HepG2 (cell line): ENCODE results near the gene WDR6. TPM values are rescaled to one million over a fixed set of nuclear protein-coding genes. Genes with fewer than 3 reads are reported as not detected.

Experiments used
- ARNT2 ChIP-seq: sonication (generic); formaldehyde crosslinking; IDR thresholded peaks from 2 replicates; pipeline ENCODE4 v1.8.0; 2022; ENCODE audit warnings: mild to moderate bottlenecking, low read depth, missing genetic modification reagents, moderate library complexity
- KDM2A ChIP-seq: sonication (generic); formaldehyde crosslinking; IDR thresholded peaks from 2 replicates; pipeline ENCODE4 v1.4.0; 2020; ENCODE audit warnings: low read depth, missing genetic modification reagents, borderline replicate concordance
- NFAT5 ChIP-seq: sonication (generic); formaldehyde crosslinking; IDR thresholded peaks from 2 replicates; pipeline ENCODE4 v1.4.0; 2020; ENCODE audit warnings: missing genetic modification reagents
- PHF20 ChIP-seq: sonication (generic); formaldehyde crosslinking; IDR thresholded peaks from 2 replicates; pipeline ENCODE4 v1.5.0; 2020; ENCODE audit warnings: mild to moderate bottlenecking, missing genetic modification reagents
- RXRB ChIP-seq: IDR thresholded peaks from 2 replicates; pipeline ENCODE4 v1.6.1; 2016; ENCODE audit warnings: borderline replicate concordance, missing genetic modification reagents, missing compliant biosample characterization
- SP1 ChIP-seq, 2 experiments: fragments of 450-650 bp in 1 of 2; sonication (generic) in 1 of 2; formaldehyde crosslinking in 1 of 2; IDR thresholded peaks; 2 replicates each; pipeline versions ENCODE4 v1.4.0 to v1.6.1; 2016 to 2020; ENCODE audit warnings: missing genetic modification reagents in 1 of 2
- TRIM22 ChIP-seq: fragments of 450-650 bp; IDR thresholded peaks from 2 replicates; pipeline ENCODE4 v1.6.1; 2017
- ZNF24 ChIP-seq: fragments of 450-650 bp; IDR thresholded peaks from 2 replicates; pipeline ENCODE4 v1.6.1; 2017; ENCODE audit warnings: antibody characterized with exemption, mild to moderate bottlenecking
- ZNF281 ChIP-seq: sonication (generic); formaldehyde crosslinking; IDR thresholded peaks from 2 replicates; pipeline ENCODE4 v1.4.0; 2020; ENCODE audit warnings: missing genetic modification reagents, borderline replicate concordance
- ZNF318 ChIP-seq: sonication (generic); formaldehyde crosslinking; IDR thresholded peaks from 2 replicates; pipeline ENCODE4 v1.4.0; 2020; ENCODE audit warnings: mild to moderate bottlenecking, missing genetic modification reagents
- polyA plus RNA-seq, 8 experiments: library from polyadenylated mRNA; depleted of rRNA in 3 of 8; stranded (reverse) in 7 of 8; unstranded in 1 of 8; fragments of >200 nt; fragmentation: Illumina TruSeq in 4 of 8; extraction: Trizol in 4 of 8; gene quantifications; 2 replicates each; pipeline versions ENCODE4 v1.2.1 to v1.2.3, GENCODE V29; 2011 to 2016; ENCODE audit warnings: low read depth in 4 of 8, missing spikeins in 1 of 8, mixed read lengths in 1 of 8; ENCODE audit not compliant: insufficient read depth in 1 of 8
- total RNA-seq, 5 experiments: library from RNA; depleted of rRNA; stranded (reverse); fragments of >200 nt; fragmentation: Illumina TruSeq; extraction: Trizol; gene quantifications; 2 replicates each; pipeline ENCODE4 v1.2.3, GENCODE V29; 2016; ENCODE audit warnings: low read depth in 1 of 5

Gene WDR6
- total and polyA plus RNA-seq, 2 of the 13 experiments (the other 11 are each of a cell fraction or from before 2014, with no cell fraction given), result 73.4 to 139 TPM

GRCh38 chr3:49017971-49018706, 10.9 kb downstream of the WDR6 start, which contains the start of gene DALRD3 (continued):
- no peak for TF ChIP-seq ZNF318 (CRISPR knock-in tag)
- no peak for TF ChIP-seq NFAT5 (CRISPR knock-in tag)
- peak; percentile 99 for TF ChIP-seq KDM2A (CRISPR knock-in tag)
- TF ChIP-seq ZNF24, result no peak
- peak; percentile 79 for TF ChIP-seq PHF20 (CRISPR knock-in tag)
- TF ChIP-seq ZNF281, result no peak
- peak; percentile 47; the same call in 1 of the 2 replicates for TF ChIP-seq ARNT2 (CRISPR knock-in tag)
- no peak for TF ChIP-seq TRIM22
- no peak; the same call in 1 of the 2 replicates for TF ChIP-seq RXRB (CRISPR knock-in tag)
- no peak for TF ChIP-seq SP1 (IDR thresholded peaks at IDR 0.05)
- TF ChIP-seq SP1 (CRISPR knock-in tag; IDR thresholded peaks at IDR 0.05), result peak; percentile 53; the same call in 1 of the 2 replicates
